Prostate gland (tissue), 2 donors: Measurements from ENCODE around the gene MIPOL1. TPM values are rescaled to one million over a fixed set of nuclear protein-coding genes. Genes with fewer than 3 reads are reported as not detected.
"Not testable (repeated sequence)": the region's sequence is repeated elsewhere in the genome, so short reads cannot be mapped to it uniquely, and the experiment has no call there.

Experiments used
- DNase-seq: peaks from one replicate; pipeline ENCODE4 v3.0.0-alpha.2; 2019; ENCODE audit warnings: low spot score
- H3K27ac ChIP-seq, 2 donors: fragments of 200-600 bp; sonication (generic); 2 replicates each; pipeline ENCODE4 v1.5.1; 2017 to 2019
- H3K27me3 ChIP-seq: fragments of 200-600 bp; sonication (generic); replicated peaks from 2 replicates; pipeline ENCODE4 v1.5.1; 2019; ENCODE audit not compliant: insufficient read depth
- H3K36me3 ChIP-seq, 2 donors: fragments of 200-600 bp; sonication (generic); 1 replicate in 1 of 2; 2 replicates in 1 of 2; pipeline versions ENCODE4 v1.5.1 to v1.8.1; 2017 to 2019
- H3K4me1 ChIP-seq: fragments of 200-600 bp; sonication (generic); replicated peaks from 2 replicates; pipeline ENCODE4 v1.5.1; 2019
- H3K4me3 ChIP-seq, 2 donors: fragments of 200-600 bp; sonication (generic); 2 replicates each; pipeline ENCODE4 v1.5.1; 2017 to 2019
- H3K9me3 ChIP-seq: fragments of 200-600 bp; sonication (generic); 2 replicates; pipeline ENCODE4 v1.5.1; 2017
- POLR2A ChIP-seq: fragments of 450-650 bp; IDR thresholded peaks from one replicate; pipeline ENCODE4 v1.6.1; 2016; ENCODE audit warnings: antibody characterized with exemption, mild to moderate bottlenecking
- POLR2AphosphoS5 ChIP-seq: sonication (generic); formaldehyde crosslinking; IDR thresholded peaks from one replicate; pipeline ENCODE4 v1.6.1; 2017; ENCODE audit warnings: antibody characterized with exemption
- WGBS: methylation state at CpG from one replicate; pipeline ENCODE4 v1.1.5; 2018; 5-methylcytosine and 5-hydroxymethylcytosine counted together
- intact Hi-C: fragments of 100-400 bp; cut with DNase I; formaldehyde crosslinking; loops from one replicate; pipeline ENCODE4 v1.14.2; 2022
- total RNA-seq, 2 donors: library from RNA; depleted of rRNA; stranded (reverse); fragments of >200 nt; gene quantifications; one replicate each; pipeline ENCODE4 v1.1.0, GENCODE V29; 2016
- TF ChIP-seq, protein P1 (sequence below), 4 experiments: fragments of 200-600 bp in 2 of 4; fragments of 450-650 bp in 2 of 4; sonication (generic) in 2 of 4; IDR thresholded peaks; 1 replicate in 3 of 4; 2 replicates in 1 of 4; pipeline ENCODE4 v1.5.1; 2016 to 2019; ENCODE audit warnings: antibody characterized with exemption in 4 of 4, mild to moderate bottlenecking in 2 of 4, moderate library complexity in 2 of 4

MIPOL1 gene
- total RNA-seq, 2 donors from 2014 or later = 14.4 to 31.4 TPM

DNA sequence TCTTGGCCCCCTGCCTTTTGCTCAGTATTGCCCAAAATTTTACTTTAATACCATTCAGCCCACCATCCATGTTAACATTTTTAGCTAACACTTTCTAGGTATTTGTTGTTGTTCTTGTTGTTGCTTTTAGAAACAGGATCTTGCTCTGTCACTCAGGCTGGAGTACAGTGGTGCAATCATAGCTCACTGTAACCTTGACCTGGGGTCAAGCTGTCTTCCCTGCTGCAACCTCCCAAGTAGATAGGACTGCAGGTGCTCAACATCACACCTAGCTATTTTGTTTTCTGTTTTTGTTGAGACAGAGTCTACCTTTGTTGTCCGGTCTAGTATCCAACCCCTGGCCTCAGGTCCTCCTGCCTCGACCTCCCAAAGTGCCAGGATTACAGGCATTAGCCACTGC is 4.0 kb downstream of the MIPOL1 start:
- no peak for TF ChIP-seq POLR2AphosphoS5
- TF ChIP-seq, protein P1, sequence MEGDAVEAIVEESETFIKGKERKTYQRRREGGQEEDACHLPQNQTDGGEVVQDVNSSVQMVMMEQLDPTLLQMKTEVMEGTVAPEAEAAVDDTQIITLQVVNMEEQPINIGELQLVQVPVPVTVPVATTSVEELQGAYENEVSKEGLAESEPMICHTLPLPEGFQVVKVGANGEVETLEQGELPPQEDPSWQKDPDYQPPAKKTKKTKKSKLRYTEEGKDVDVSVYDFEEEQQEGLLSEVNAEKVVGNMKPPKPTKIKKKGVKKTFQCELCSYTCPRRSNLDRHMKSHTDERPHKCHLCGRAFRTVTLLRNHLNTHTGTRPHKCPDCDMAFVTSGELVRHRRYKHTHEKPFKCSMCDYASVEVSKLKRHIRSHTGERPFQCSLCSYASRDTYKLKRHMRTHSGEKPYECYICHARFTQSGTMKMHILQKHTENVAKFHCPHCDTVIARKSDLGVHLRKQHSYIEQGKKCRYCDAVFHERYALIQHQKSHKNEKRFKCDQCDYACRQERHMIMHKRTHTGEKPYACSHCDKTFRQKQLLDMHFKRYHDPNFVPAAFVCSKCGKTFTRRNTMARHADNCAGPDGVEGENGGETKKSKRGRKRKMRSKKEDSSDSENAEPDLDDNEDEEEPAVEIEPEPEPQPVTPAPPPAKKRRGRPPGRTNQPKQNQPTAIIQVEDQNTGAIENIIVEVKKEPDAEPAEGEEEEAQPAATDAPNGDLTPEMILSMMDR (IDR thresholded peaks at IDR 0.05) = no peak
- no peak for TF ChIP-seq POLR2A
- no peaks in the 10 kb centered on the region for H3K4me1 ChIP-seq
- no peaks in the 10 kb centered on the region for H3K36me3 ChIP-seq
- H3K9me3 ChIP-seq = no peaks in the 10 kb centered on the region
- no peak overlapping the region for H3K4me3 ChIP-seq
- intact Hi-C loops = no loop called here
- 94% methylated on average over 2 of the region's 2 CpGs for WGBS
- no peak overlapping the region for H3K27ac ChIP-seq
- DNase-seq = no peak
- H3K27me3 ChIP-seq = no peaks in the 10 kb centered on the region

- intact Hi-C loops = no loop called here
- TF ChIP-seq POLR2A (no peak), POLR2AphosphoS5 (no peak)
- TF ChIP-seq, protein P1 (IDR thresholded peaks at IDR 0.05) = no peak
These were observed 4.5 kb downstream of the MIPOL1 start for GRCh38 chr14:37202265-37202664.

DNA sequence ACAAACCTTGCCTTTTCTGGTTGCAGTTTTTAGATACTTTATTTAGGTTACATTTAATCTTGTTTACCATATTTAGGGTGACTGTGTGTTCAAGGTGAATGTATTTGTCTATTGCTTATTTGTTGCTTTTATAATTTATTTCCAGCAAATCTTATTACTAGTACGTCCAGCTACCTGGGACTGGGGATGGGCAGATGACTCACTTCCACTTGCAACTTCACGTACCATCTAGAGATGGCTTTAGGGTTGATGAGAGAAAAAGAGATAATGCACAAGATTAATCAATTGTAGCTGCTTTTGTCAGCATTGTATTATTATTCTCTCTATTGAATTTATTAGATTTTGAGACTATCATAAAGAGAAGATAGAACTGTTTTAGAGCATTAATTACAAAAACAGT is 5.1 kb downstream of the MIPOL1 start:
- intact Hi-C loops = no loop called here
- Histone ChIP-seq H3K27ac (no peak overlapping the region), H3K4me3 (no peak overlapping the region), H3K36me3 (no peaks in the 10 kb centered on the region), H3K4me1 (no peaks in the 10 kb centered on the region), H3K27me3 (no peaks in the 10 kb centered on the region), H3K9me3 (no peaks in the 10 kb centered on the region)
- TF ChIP-seq POLR2AphosphoS5 (no peak), POLR2A (no peak)
- TF ChIP-seq, protein P1 (IDR thresholded peaks at IDR 0.05) = no peak
- WGBS = 90% methylated on average over 2 of the region's 2 CpGs
- no peak for DNase-seq

More at GRCh38 chr14:37202265-37202664, 4.5 kb downstream of the MIPOL1 start:
- Histone ChIP-seq H3K27me3 (no peaks in the 10 kb centered on the region), H3K4me1 (no peaks in the 10 kb centered on the region), H3K36me3 (no peaks in the 10 kb centered on the region), H3K9me3 (no peaks in the 10 kb centered on the region), H3K27ac (no peak overlapping the region), H3K4me3 (no peak overlapping the region)
- no peak for DNase-seq
- 79% methylated on average over 2 of the region's 2 CpGs for WGBS

DNA sequence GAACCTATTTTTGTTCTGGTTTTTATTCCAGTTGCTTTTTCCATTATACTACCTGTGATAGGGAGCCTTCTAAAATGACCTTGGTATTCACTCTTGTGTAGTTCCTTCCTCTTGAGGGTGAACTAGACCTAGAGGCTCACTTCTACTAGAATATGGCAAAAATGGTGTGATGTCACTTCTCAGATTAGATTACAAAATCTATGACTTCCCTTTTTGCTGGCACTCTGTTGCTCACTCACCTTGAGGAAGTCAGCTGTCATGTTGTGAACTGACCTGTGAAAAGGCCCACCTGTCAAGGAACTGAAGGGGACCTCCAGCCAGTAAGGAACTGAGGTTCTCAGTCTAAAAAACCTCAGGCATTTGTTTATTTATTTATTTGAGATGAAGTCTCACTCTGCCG is 5.7 kb downstream of the MIPOL1 start:
- no peaks in the 10 kb centered on the region for H3K27me3 ChIP-seq
- no peak for DNase-seq
- H3K9me3 ChIP-seq = no peaks in the 10 kb centered on the region
- no peak overlapping the region for H3K27ac ChIP-seq
- WGBS = 91% methylated on average over 1 of the region's 1 CpG
- intact Hi-C loops = no loop called here
- TF ChIP-seq POLR2A (no peak), POLR2AphosphoS5 (no peak)
- TF ChIP-seq, protein P1 (IDR thresholded peaks at IDR 0.05) = no peak
- H3K4me1 ChIP-seq = no peaks in the 10 kb centered on the region
- H3K36me3 ChIP-seq = no peaks in the 10 kb centered on the region
- no peak overlapping the region for H3K4me3 ChIP-seq

GRCh38 chr14:37205623-37206605 is 8.2 kb downstream of the MIPOL1 start:
- H3K4me1 ChIP-seq, intact Hi-C loops, H3K4me3 ChIP-seq, DNase-seq, H3K36me3 ChIP-seq, H3K9me3 ChIP-seq, H3K27ac ChIP-seq, H3K27me3 ChIP-seq: not testable (repeated sequence)
- WGBS = 98% methylated on average over 7 of the region's 7 CpGs

GRCh38 chr14:37209617-37210016 is 11.9 kb downstream of the MIPOL1 start:
- WGBS = 93% methylated on average over 2 of the region's 2 CpGs
- H3K4me3 ChIP-seq, H3K4me1 ChIP-seq, H3K36me3 ChIP-seq, intact Hi-C loops, H3K27ac ChIP-seq, H3K9me3 ChIP-seq, H3K27me3 ChIP-seq, DNase-seq: not testable (repeated sequence)
